ENCODE measurements around the gene CCDC81.

DNA sequence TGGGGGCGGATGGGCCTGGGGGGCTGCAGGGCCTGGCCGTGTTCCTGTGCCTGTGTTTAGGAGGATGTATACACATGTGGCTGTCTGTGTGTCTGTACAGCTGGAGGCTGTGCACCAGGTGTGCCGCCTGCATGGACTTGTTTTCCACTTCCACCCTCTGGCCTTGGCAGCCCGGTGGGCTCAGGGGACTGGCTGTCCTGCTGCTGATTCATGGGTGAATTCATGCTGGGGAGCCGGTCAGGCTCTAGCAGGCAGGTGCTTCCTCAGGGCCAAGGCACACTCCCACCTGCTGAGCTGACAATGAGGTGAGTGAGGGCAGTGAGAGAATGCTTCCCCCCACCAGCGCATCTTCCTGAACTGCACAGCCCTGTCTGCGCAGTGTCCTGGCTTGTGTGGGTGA, 88.4 kb downstream of the CCDC81 start:
- TF ChIP-seq BHLHE40 (IDR thresholded peaks at IDR 0.05; ENCODE audit: borderline replicate concordance) (no peak), FOXM1 (IDR thresholded peaks at IDR 0.05; ENCODE audit: borderline replicate concordance) (no peak), SP1 (IDR thresholded peaks at IDR 0.05) (no peak), FOXK2 (IDR thresholded peaks at IDR 0.05) (no peak), L3MBTL2 (conservative IDR thresholded peaks at IDR 0.05) (no peak), FOXA1 (IDR thresholded peaks at IDR 0.05) (no peak), SUZ12 (IDR thresholded peaks at IDR 0.05) (no peak), CTBP1 (IDR thresholded peaks at IDR 0.05; ENCODE audit: borderline replicate concordance) (no peak)
- TF ChIP-seq, protein P1, sequence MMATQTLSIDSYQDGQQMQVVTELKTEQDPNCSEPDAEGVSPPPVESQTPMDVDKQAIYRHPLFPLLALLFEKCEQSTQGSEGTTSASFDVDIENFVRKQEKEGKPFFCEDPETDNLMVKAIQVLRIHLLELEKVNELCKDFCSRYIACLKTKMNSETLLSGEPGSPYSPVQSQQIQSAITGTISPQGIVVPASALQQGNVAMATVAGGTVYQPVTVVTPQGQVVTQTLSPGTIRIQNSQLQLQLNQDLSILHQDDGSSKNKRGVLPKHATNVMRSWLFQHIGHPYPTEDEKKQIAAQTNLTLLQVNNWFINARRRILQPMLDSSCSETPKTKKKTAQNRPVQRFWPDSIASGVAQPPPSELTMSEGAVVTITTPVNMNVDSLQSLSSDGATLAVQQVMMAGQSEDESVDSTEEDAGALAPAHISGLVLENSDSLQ (IDR thresholded peaks at IDR 0.05) = no peak
